Loucy (cell line): Measurements from ENCODE around the gene SLF2.

ENCODE experiments used
- H2AFZ ChIP-seq: fragments of 200-600 bp; sonication (generic); 2 replicates; pipeline ENCODE4 v1.6.0; 2016; ENCODE audit warnings: antibody characterized with exemption, mild to moderate bottlenecking, low read length, moderate library complexity
- H3F3A ChIP-seq: fragments of 200-600 bp; 2 replicates; pipeline ENCODE4 v1.6.0; 2016; ENCODE audit warnings: antibody characterized with exemption, low read depth, mild to moderate bottlenecking
- H3K27me3 ChIP-seq: fragments of 200-600 bp; sonication (generic); 2 replicates; pipeline ENCODE4 v1.6.1; 2014; ENCODE audit warnings: low read length, mild to moderate bottlenecking; ENCODE audit not compliant: insufficient read depth, poor library complexity, severe bottlenecking
- H3K36me3 ChIP-seq: fragments of 200-600 bp; sonication (generic); 2 replicates; pipeline ENCODE4 v1.6.1; 2016; ENCODE audit warnings: low read length; ENCODE audit not compliant: insufficient read depth
- H3K4me1 ChIP-seq: fragments of 200-600 bp; sonication (generic); 2 replicates; pipeline ENCODE4 v1.5.1; 2014; ENCODE audit warnings: low read length, mild to moderate bottlenecking; ENCODE audit not compliant: insufficient read depth, poor library complexity, severe bottlenecking
- H3K4me2 ChIP-seq: fragments of 200-600 bp; sonication (generic); 2 replicates; pipeline ENCODE4 v1.6.0; 2014; ENCODE audit warnings: antibody characterized with exemption, low read length, low read depth, mild to moderate bottlenecking; ENCODE audit not compliant: poor library complexity, severe bottlenecking
- H3K4me3 ChIP-seq: fragments of 200-600 bp; sonication (generic); 2 replicates; pipeline ENCODE4 v1.5.1; 2014; ENCODE audit warnings: low read length, mild to moderate bottlenecking, mixed read lengths; ENCODE audit not compliant: poor library complexity, severe bottlenecking
- H3K79me2 ChIP-seq: fragments of 200-600 bp; sonication (generic); 2 replicates; pipeline ENCODE4 v1.6.1; 2014; ENCODE audit warnings: low read length; ENCODE audit not compliant: insufficient read depth
- H3K9ac ChIP-seq: fragments of 200-600 bp; sonication (generic); 2 replicates; pipeline ENCODE4 v1.6.0; 2014; ENCODE audit warnings: mild to moderate bottlenecking, low read depth, low read length, moderate library complexity; ENCODE audit not compliant: poor library complexity, severe bottlenecking
- H3K9me2 ChIP-seq: fragments of 200-600 bp; sonication (generic); replicated peaks from 2 replicates; pipeline ENCODE4 v1.6.1; 2016; ENCODE audit warnings: low read depth, low read length, mixed read lengths
- H3K9me3 ChIP-seq: fragments of 200-600 bp; sonication (generic); 2 replicates; pipeline ENCODE4 v1.6.1; 2014; ENCODE audit warnings: mild to moderate bottlenecking, antibody characterized with exemption, low read length, low read depth; ENCODE audit not compliant: insufficient read depth
- H4K20me1 ChIP-seq: fragments of 200-600 bp; sonication (generic); 2 replicates; pipeline ENCODE4 v1.6.0; 2014; ENCODE audit warnings: antibody characterized with exemption, low read length, mild to moderate bottlenecking; ENCODE audit not compliant: insufficient read depth, poor library complexity, severe bottlenecking
- CTCF ChIP-seq: fragments of 200-600 bp; sonication (generic); conservative IDR thresholded peaks from 2 replicates; pipeline ENCODE4 v1.5.1; 2014; ENCODE audit warnings: mild to moderate bottlenecking, antibody characterized with exemption, low read length
- EZH2phosphoT487 ChIP-seq: fragments of 200-600 bp; IDR thresholded peaks from 2 replicates; pipeline ENCODE4 v1.6.1; 2018; ENCODE audit warnings: antibody characterized with exemption, mild to moderate bottlenecking, moderate library complexity, borderline replicate concordance

Gene SLF2

GRCh38 chr10:100930368-100930767, 17.6 kb downstream of the SLF2 start:
- Histone ChIP-seq H3K4me3 (no peak overlapping the region), H3K27me3 (no peaks in the 10 kb centered on the region), H3K4me1 (peaks cover under 1% of the 10 kb centered on the region), H3K36me3 (peaks cover 76% of the 10 kb centered on the region), H4K20me1 (no peaks in the 10 kb centered on the region), H2AFZ (no peak overlapping the region), H3K9me2 (no peaks in the 10 kb centered on the region), H3K4me2 (no peak overlapping the region), H3K9me3 (no peaks in the 10 kb centered on the region), H3K79me2 (peaks cover 9% of the 10 kb centered on the region), H3K9ac (no peak overlapping the region), H3F3A (no peaks in the 10 kb centered on the region)
- TF ChIP-seq EZH2phosphoT487 (no peak), CTCF (no peak; the same call in 1 of the 2 replicates)

DNA sequence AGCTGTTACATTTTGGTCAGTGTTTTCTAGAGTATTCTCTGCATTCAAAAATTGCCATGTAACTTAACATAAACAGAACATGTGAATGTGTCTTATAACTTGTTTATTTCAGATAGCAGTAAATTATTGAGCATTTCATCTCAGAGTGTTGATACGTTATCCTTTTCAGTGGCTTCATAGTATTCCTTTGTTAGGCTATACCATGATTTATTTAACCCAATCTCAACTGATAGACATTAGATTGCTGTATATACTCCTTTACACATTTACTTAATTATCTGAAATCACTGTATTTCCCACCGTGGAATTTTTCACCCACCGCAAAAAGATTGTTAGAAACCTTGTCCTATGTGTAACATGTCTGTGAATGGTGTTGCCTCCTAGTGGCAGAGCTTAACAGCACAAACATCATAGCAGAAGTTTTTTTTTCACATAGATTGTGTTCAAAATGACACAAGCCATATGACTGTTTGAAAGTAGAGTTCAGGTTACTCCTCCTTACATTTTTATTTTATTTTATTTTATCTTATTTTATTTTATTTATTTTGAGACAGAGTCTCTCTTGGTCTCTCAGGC, 21.4 kb downstream of the SLF2 start:
- H3K9me2 ChIP-seq: no peaks in the 10 kb centered on the region
- no peak overlapping the region for H3K4me2 ChIP-seq
- H3K4me3 ChIP-seq: no peak overlapping the region
- no peak overlapping the region for H3K9ac ChIP-seq
- H3F3A ChIP-seq: no peaks in the 10 kb centered on the region
- no peaks in the 10 kb centered on the region for H4K20me1 ChIP-seq
- no peaks in the 10 kb centered on the region for H3K9me3 ChIP-seq
- H3K36me3 ChIP-seq: peaks cover 67% of the 10 kb centered on the region
- H2AFZ ChIP-seq: no peak overlapping the region
- no peaks in the 10 kb centered on the region for H3K79me2 ChIP-seq
- TF ChIP-seq EZH2phosphoT487: no peak
- peak; percentile 84 for TF ChIP-seq CTCF
- no peaks in the 10 kb centered on the region for H3K4me1 ChIP-seq
- no peaks in the 10 kb centered on the region for H3K27me3 ChIP-seq

- H3K4me1 ChIP-seq: peaks cover 7% of the 10 kb centered on the region
- TF ChIP-seq EZH2phosphoT487: no peak
- no peak for TF ChIP-seq CTCF
- no peak overlapping the region for H3K9ac ChIP-seq
- no peaks in the 10 kb centered on the region for H3K79me2 ChIP-seq
- no peaks in the 10 kb centered on the region for H3K9me2 ChIP-seq
- H2AFZ ChIP-seq: no peak overlapping the region
- H3K36me3 ChIP-seq: peaks cover 60% of the 10 kb centered on the region; the same call in 1 of the 2 replicates
- peaks cover 4% of the 10 kb centered on the region for H4K20me1 ChIP-seq
- H3K4me2 ChIP-seq: no peak overlapping the region
- H3K9me3 ChIP-seq: no peaks in the 10 kb centered on the region
- no peak overlapping the region for H3K4me3 ChIP-seq
- H3K27me3 ChIP-seq: no peaks in the 10 kb centered on the region
- H3F3A ChIP-seq: peaks cover 6% of the 10 kb centered on the region; the same call in 1 of the 2 replicates
Observed at GRCh38 chr10:100939763-100940344, 27.1 kb downstream of the SLF2 start.
